BLaER1 (cell line): Measurements from ENCODE around the gene GPBP1.
"Not testable (repeated sequence)": the region's sequence is repeated elsewhere in the genome, so short reads cannot be mapped to it uniquely, and the experiment has no call there.

Experiments
- H3K27ac ChIP-seq: shearing (Covaris generic); formaldehyde crosslinking; 2 replicates; pipeline ENCODE4 v1.8.1; 2022
- H3K27me3 ChIP-seq: shearing (Covaris generic); formaldehyde crosslinking; 2 replicates; pipeline ENCODE4 v1.8.1; 2022
- H3K36me3 ChIP-seq: shearing (Covaris generic); formaldehyde crosslinking; 2 replicates; pipeline ENCODE4 v1.8.1; 2022
- H3K4me1 ChIP-seq: shearing (Covaris generic); formaldehyde crosslinking; 2 replicates; pipeline ENCODE4 v1.8.1; 2022
- H3K4me2 ChIP-seq: shearing (Covaris generic); formaldehyde crosslinking; 2 replicates; pipeline ENCODE4 v1.8.1; 2022
- H3K4me3 ChIP-seq: shearing (Covaris generic); formaldehyde crosslinking; 2 replicates; pipeline ENCODE4 v1.8.1; 2022
- H3K9ac ChIP-seq: shearing (Covaris generic); formaldehyde crosslinking; 2 replicates; pipeline ENCODE4 v1.8.1; 2022
- H3K9me3 ChIP-seq: shearing (Covaris generic); formaldehyde crosslinking; 2 replicates; pipeline ENCODE4 v1.8.1; 2022
- H4K20me1 ChIP-seq: shearing (Covaris generic); formaldehyde crosslinking; 2 replicates; pipeline ENCODE4 v1.8.1; 2022
- Cebpa-rat ChIP-seq: shearing (Covaris generic); IDR thresholded peaks from 2 replicates; pipeline ENCODE4 v1.8.1; 2022

The GPBP1 gene

GRCh38 chr5:57166276-57166675 is 7.6 kb upstream of the GPBP1 start:
- no peak for TF ChIP-seq Cebpa-rat
- H3K4me3 ChIP-seq: no peak overlapping the region
- no peaks in the 10 kb centered on the region for H4K20me1 ChIP-seq
- H3K4me2 ChIP-seq: no peak overlapping the region
- no peak overlapping the region for H3K27ac ChIP-seq
- no peaks in the 10 kb centered on the region for H3K4me1 ChIP-seq
- no peaks in the 10 kb centered on the region for H3K36me3 ChIP-seq
- no peaks in the 10 kb centered on the region for H3K27me3 ChIP-seq
- peaks cover 4% of the 10 kb centered on the region; the same call in 1 of the 2 replicates for H3K9me3 ChIP-seq
- H3K9ac ChIP-seq: no peak overlapping the region

- peaks cover 8% of the 10 kb centered on the region for H3K4me1 ChIP-seq
- no peak for TF ChIP-seq Cebpa-rat
- no peak overlapping the region for H3K4me3 ChIP-seq
- H3K9ac ChIP-seq: no peak overlapping the region
- peaks cover 4% of the 10 kb centered on the region; the same call in 1 of the 2 replicates for H3K9me3 ChIP-seq
- no peaks in the 10 kb centered on the region for H3K27me3 ChIP-seq
- H4K20me1 ChIP-seq: no peaks in the 10 kb centered on the region
- no peaks in the 10 kb centered on the region for H3K36me3 ChIP-seq
- H3K27ac ChIP-seq: no peak overlapping the region
- no peak overlapping the region for H3K4me2 ChIP-seq
Observed at GRCh38 chr5:57167201-57167600, 6.7 kb upstream of the GPBP1 start.

- H3K27ac ChIP-seq, H3K4me2 ChIP-seq, H3K27me3 ChIP-seq, H3K36me3 ChIP-seq, H3K9ac ChIP-seq, H3K4me1 ChIP-seq, H3K9me3 ChIP-seq, H4K20me1 ChIP-seq, H3K4me3 ChIP-seq: not testable (repeated sequence)
Observed at GRCh38 chr5:57170116-57170515, 3.7 kb upstream of the GPBP1 start.

GRCh38 chr5:57171816-57172465 is 1.9 kb upstream of the GPBP1 start:
- no peaks in the 10 kb centered on the region for H3K27me3 ChIP-seq
- peaks cover 9% of the 10 kb centered on the region for H3K4me1 ChIP-seq
- TF ChIP-seq Cebpa-rat: no peak
- H3K9me3 ChIP-seq: no peaks in the 10 kb centered on the region
- H3K9ac ChIP-seq: peak overlapping the region; percentile 86
- H3K4me2 ChIP-seq: peak overlapping the region; percentile 91
- H3K4me3 ChIP-seq: peak overlapping the region; percentile 91
- peaks cover 26% of the 10 kb centered on the region for H4K20me1 ChIP-seq
- H3K36me3 ChIP-seq: no peaks in the 10 kb centered on the region; the same call in 1 of the 2 replicates
- peak overlapping the region; percentile 98 for H3K27ac ChIP-seq

- Histone ChIP-seq H3K4me3 (peak overlapping the region; percentile 91), H3K4me2 (peak overlapping the region; percentile 91), H3K27me3 (no peaks in the 10 kb centered on the region), H4K20me1 (peaks cover 34% of the 10 kb centered on the region), H3K4me1 (peaks cover 9% of the 10 kb centered on the region), H3K27ac (peak overlapping the region; percentile 98), H3K9me3 (no peaks in the 10 kb centered on the region), H3K9ac (peak overlapping the region; percentile 86), H3K36me3 (peaks cover 4% of the 10 kb centered on the region; the same call in 1 of the 2 replicates)
- TF ChIP-seq Cebpa-rat: no peak
Observed at GRCh38 chr5:57172466-57173318, 1.2 kb upstream of the GPBP1 start.

- peaks cover 50% of the 10 kb centered on the region for H4K20me1 ChIP-seq
- no peaks in the 10 kb centered on the region for H3K9me3 ChIP-seq
- peak overlapping the region; percentile 99 for H3K9ac ChIP-seq
- peaks cover 17% of the 10 kb centered on the region for H3K36me3 ChIP-seq
- TF ChIP-seq Cebpa-rat: no peak
- H3K27me3 ChIP-seq: no peaks in the 10 kb centered on the region
- H3K4me1 ChIP-seq: peaks cover 13% of the 10 kb centered on the region
- peak overlapping the region; percentile 92 for H3K4me2 ChIP-seq
- H3K27ac ChIP-seq: peak overlapping the region; percentile 98
- peak overlapping the region; percentile 91 for H3K4me3 ChIP-seq
Observed at GRCh38 chr5:57174128-57174889, 450 bp downstream of the GPBP1 start.

DNA sequence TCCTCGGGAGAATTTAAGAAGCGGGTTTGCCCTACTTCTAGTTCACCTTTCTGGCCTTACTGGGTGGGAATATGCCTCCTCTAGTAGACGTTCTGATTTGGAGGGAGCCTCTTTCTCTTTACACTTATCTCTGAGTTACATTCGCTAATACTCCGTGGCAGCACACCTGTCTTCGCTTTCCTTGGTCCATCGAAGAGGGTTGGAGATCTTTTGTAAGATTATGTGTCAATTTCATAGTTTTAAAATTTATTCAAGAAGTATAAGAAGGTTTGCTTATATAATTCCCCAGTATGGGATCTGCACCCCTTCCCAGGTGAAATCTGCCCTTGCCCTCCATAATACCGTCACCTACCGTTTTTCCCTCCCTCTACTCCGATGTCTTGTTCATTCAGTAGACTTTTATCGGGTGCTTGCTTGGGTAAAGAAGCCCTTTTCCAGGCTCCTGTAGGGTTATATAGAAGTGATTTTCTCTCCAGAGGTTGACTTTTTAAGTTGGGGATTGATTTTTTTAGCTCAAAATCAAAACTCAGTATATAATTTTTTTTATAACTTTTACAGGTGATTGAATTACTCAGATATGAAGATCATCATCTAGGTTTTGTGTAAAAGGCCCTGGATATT is 1.1 kb downstream of the GPBP1 start:
- peak overlapping the region; percentile 91 for H3K4me3 ChIP-seq
- H3K27ac ChIP-seq: peak overlapping the region; percentile 98
- peaks cover 57% of the 10 kb centered on the region for H4K20me1 ChIP-seq
- peak overlapping the region; percentile 92 for H3K4me2 ChIP-seq
- peaks cover 20% of the 10 kb centered on the region for H3K4me1 ChIP-seq
- H3K36me3 ChIP-seq: peaks cover 24% of the 10 kb centered on the region
- no peaks in the 10 kb centered on the region for H3K27me3 ChIP-seq
- peak overlapping the region; percentile 99 for H3K9ac ChIP-seq
- TF ChIP-seq Cebpa-rat: no peak
- no peaks in the 10 kb centered on the region for H3K9me3 ChIP-seq

GRCh38 chr5:57175551-57176309 is 1.9 kb downstream of the GPBP1 start:
- peaks cover 27% of the 10 kb centered on the region for H3K4me1 ChIP-seq
- peaks cover 31% of the 10 kb centered on the region for H3K36me3 ChIP-seq
- peak overlapping the region; percentile 91 for H3K4me3 ChIP-seq
- no peaks in the 10 kb centered on the region for H3K9me3 ChIP-seq
- peaks cover 64% of the 10 kb centered on the region for H4K20me1 ChIP-seq
- peak overlapping the region; percentile 92 for H3K4me2 ChIP-seq
- TF ChIP-seq Cebpa-rat: no peak
- peak overlapping the region; percentile 98 for H3K27ac ChIP-seq
- H3K27me3 ChIP-seq: no peaks in the 10 kb centered on the region
- peak overlapping the region; percentile 99 for H3K9ac ChIP-seq

DNA sequence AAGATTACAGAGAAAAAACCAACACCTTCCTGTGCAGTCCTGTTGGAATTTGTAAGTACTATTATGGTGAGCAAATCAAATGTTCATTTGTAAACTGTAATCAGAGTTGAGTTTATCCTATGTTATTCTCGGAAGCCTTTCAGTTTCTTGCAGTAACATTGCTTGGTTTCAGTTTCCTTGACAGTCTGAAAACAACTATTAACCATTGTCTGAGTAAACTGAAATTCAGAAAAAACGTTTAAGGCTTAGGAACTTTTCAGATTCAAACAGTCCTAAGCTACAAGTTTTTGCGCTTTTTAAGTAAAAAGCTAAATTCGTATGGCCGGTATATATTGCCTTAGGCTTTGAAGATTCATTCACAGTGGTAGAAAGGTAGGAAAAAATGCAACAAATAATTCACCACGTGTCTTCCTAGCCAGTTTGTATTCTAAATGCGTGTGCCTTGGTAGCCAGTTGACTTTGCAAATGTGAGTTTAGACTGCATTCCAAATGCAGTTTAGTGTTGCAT is 2.5 kb downstream of the GPBP1 start:
- H3K4me2 ChIP-seq: peak overlapping the region; percentile 92
- TF ChIP-seq Cebpa-rat: no peak
- H3K4me3 ChIP-seq: peak overlapping the region; percentile 91
- peak overlapping the region; percentile 98 for H3K27ac ChIP-seq
- H3K9ac ChIP-seq: peak overlapping the region; percentile 99
- H4K20me1 ChIP-seq: peaks cover 71% of the 10 kb centered on the region
- no peaks in the 10 kb centered on the region for H3K9me3 ChIP-seq
- H3K36me3 ChIP-seq: peaks cover 38% of the 10 kb centered on the region
- no peaks in the 10 kb centered on the region for H3K27me3 ChIP-seq
- peaks cover 34% of the 10 kb centered on the region for H3K4me1 ChIP-seq
